ENCODE results near the gene CHST8. TPM values are rescaled to one million over a fixed set of nuclear protein-coding genes. Genes with fewer than 3 reads are reported as not detected.

The CHST8 gene
- total and polyA plus RNA-seq, 4 donors = 0.05 to 0.07 TPM; not detected in 2

- H3K9ac ChIP-seq (ENCODE audit: low read depth in 1 of 2, low read length in 2 of 2) = no peak overlapping the region
- no peaks in the 10 kb centered on the region for H3K36me3 ChIP-seq (ENCODE audit: control insufficient read depth in 4 of 4, insufficient read depth in 3 of 4, low read depth in 1 of 4, low read length in 3 of 4)
- H3K4me3 ChIP-seq (ENCODE audit: low read depth in 1 of 3, low read length in 3 of 3) = no peak overlapping the region
- DNase-seq (ENCODE audit: low spot score) = no peak
- no peak overlapping the region for H3K27ac ChIP-seq (ENCODE audit: low read depth in 1 of 2, low read length in 2 of 2)
- H3K27me3 ChIP-seq (ENCODE audit: control insufficient read depth in 4 of 4, insufficient read depth in 4 of 4, low read length in 3 of 4) = peaks cover 0 to 4% (median 0%) of the 10 kb centered on the region in 4 donors
- TF ChIP-seq JUND (IDR thresholded peaks at IDR 0.05) (no peak), NR2F2 (IDR thresholded peaks at IDR 0.05) (no peak), FOXA2 (IDR thresholded peaks at IDR 0.05) (no peak), RXRA (IDR thresholded peaks at IDR 0.05) (no peak), REST (IDR thresholded peaks at IDR 0.05) (no peak), ATF3 (IDR thresholded peaks at IDR 0.05) (no peak), HNF4A (conservative IDR thresholded peaks at IDR 0.05) (no peak), RAD21 (IDR thresholded peaks at IDR 0.05) (no peak)
- H3K9me3 ChIP-seq (ENCODE audit: control insufficient read depth in 4 of 4, low read length in 3 of 4) = no peaks in the 10 kb centered on the region
- 79% methylated on average over 13 of the region's 13 CpGs for WGBS
- no peaks in the 10 kb centered on the region for H3K4me1 ChIP-seq (ENCODE audit: control insufficient read depth in 4 of 4, insufficient read depth in 4 of 4, low read length in 3 of 4)
Observed at GRCh38 chr19:33699754-33700407, 78.1 kb downstream of the CHST8 start.

- TF ChIP-seq HNF4A (conservative IDR thresholded peaks at IDR 0.05) = no peak
- Histone ChIP-seq H3K4me1 (ENCODE audit: control insufficient read depth in 4 of 4, insufficient read depth in 4 of 4, low read length in 3 of 4) (no peaks in the 10 kb centered on the region), H3K9ac (ENCODE audit: low read depth in 1 of 2, low read length in 2 of 2) (no peak overlapping the region), H3K4me3 (ENCODE audit: low read depth in 1 of 3, low read length in 3 of 3) (no peak overlapping the region), H3K27me3 (ENCODE audit: control insufficient read depth in 4 of 4, insufficient read depth in 4 of 4, low read length in 3 of 4) (peaks cover 0 to 4% (median 0%) of the 10 kb centered on the region in 4 donors), H3K36me3 (ENCODE audit: control insufficient read depth in 4 of 4, insufficient read depth in 3 of 4, low read depth in 1 of 4, low read length in 3 of 4) (no peaks in the 10 kb centered on the region), H3K27ac (ENCODE audit: low read depth in 1 of 2, low read length in 2 of 2) (no peak overlapping the region), H3K9me3 (ENCODE audit: control insufficient read depth in 4 of 4, low read length in 3 of 4) (no peaks in the 10 kb centered on the region)
- whole genome bisulfite sequencing = 70% methylated on average over 8 of the region's 8 CpGs
- no peak for DNase-seq (ENCODE audit: low spot score)
Observed at GRCh38 chr19:33700408-33701013, 78.8 kb downstream of the CHST8 start.

- no peaks in the 10 kb centered on the region for H3K4me1 ChIP-seq (ENCODE audit: control insufficient read depth in 4 of 4, insufficient read depth in 4 of 4, low read length in 3 of 4)
- H3K9me3 ChIP-seq (ENCODE audit: control insufficient read depth in 4 of 4, low read length in 3 of 4) = no peaks in the 10 kb centered on the region
- TF ChIP-seq YY1 (IDR thresholded peaks at IDR 0.05) (no peak), GABPA (IDR thresholded peaks at IDR 0.05 in 1 of 2, conservative IDR thresholded peaks at IDR 0.05 in 1 of 2) (no peak), HNF4A (conservative IDR thresholded peaks at IDR 0.05) (no peak), RXRA (IDR thresholded peaks at IDR 0.05) (no peak), TAF1 (conservative IDR thresholded peaks at IDR 0.05) (no peak), JUND (IDR thresholded peaks at IDR 0.05) (no peak), FOXA2 (IDR thresholded peaks at IDR 0.05) (no peak), EGR1 (IDR thresholded peaks at IDR 0.05; ENCODE audit: low read depth in 2 of 2) (no peak), REST (IDR thresholded peaks at IDR 0.05) (no peak), HNF4G (IDR thresholded peaks at IDR 0.05) (no peak), SP1 (IDR thresholded peaks at IDR 0.05) (no peak)
- TF ChIP-seq, protein P1, sequence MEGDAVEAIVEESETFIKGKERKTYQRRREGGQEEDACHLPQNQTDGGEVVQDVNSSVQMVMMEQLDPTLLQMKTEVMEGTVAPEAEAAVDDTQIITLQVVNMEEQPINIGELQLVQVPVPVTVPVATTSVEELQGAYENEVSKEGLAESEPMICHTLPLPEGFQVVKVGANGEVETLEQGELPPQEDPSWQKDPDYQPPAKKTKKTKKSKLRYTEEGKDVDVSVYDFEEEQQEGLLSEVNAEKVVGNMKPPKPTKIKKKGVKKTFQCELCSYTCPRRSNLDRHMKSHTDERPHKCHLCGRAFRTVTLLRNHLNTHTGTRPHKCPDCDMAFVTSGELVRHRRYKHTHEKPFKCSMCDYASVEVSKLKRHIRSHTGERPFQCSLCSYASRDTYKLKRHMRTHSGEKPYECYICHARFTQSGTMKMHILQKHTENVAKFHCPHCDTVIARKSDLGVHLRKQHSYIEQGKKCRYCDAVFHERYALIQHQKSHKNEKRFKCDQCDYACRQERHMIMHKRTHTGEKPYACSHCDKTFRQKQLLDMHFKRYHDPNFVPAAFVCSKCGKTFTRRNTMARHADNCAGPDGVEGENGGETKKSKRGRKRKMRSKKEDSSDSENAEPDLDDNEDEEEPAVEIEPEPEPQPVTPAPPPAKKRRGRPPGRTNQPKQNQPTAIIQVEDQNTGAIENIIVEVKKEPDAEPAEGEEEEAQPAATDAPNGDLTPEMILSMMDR (IDR thresholded peaks at IDR 0.05; ENCODE audit: low read depth, low read length, missing input control) = no peak
Observed at GRCh38 chr19:33701565-33701964, 79.8 kb downstream of the CHST8 start.

More at GRCh38 chr19:33701565-33701964, 79.8 kb downstream of the CHST8 start:
- DNase-seq (ENCODE audit: low spot score) = no peak
- 68% methylated on average over 8 of the region's 8 CpGs for WGBS
- H3K4me3 ChIP-seq (ENCODE audit: low read depth in 1 of 3, low read length in 3 of 3) = no peak overlapping the region
- no peak overlapping the region for H3K27ac ChIP-seq (ENCODE audit: low read depth in 1 of 2, low read length in 2 of 2)
- H3K9ac ChIP-seq (ENCODE audit: low read depth in 1 of 2, low read length in 2 of 2) = no peak overlapping the region
- H3K27me3 ChIP-seq (ENCODE audit: control insufficient read depth in 4 of 4, insufficient read depth in 4 of 4, low read length in 3 of 4) = peaks cover 0 to 4% (median 0%) of the 10 kb centered on the region in 4 donors
- no peaks in the 10 kb centered on the region for H3K36me3 ChIP-seq (ENCODE audit: control insufficient read depth in 4 of 4, insufficient read depth in 3 of 4, low read depth in 1 of 4, low read length in 3 of 4)
